Kidney (tissue), 14 donors: ENCODE results near the gene LMX1B. TPM values are rescaled to one million over a fixed set of nuclear protein-coding genes. Genes with fewer than 3 reads are reported as not detected.
A peak's percentile ranks its signal among the peaks of the same experiment; 100 is the strongest.

Source experiments
- DNase-seq, 5 donors: peaks; one replicate each; pipeline ENCODE4 v3.0.0-alpha.2; 2013 to 2020
- FAIRE-seq: peaks from 2 replicates; lab custom pipeline; 2012; peaks lifted over from hg19 to GRCh38; lab: Jason Lieb, UNC
- H3K27ac ChIP-seq, 2 donors: one replicate each; pipeline ENCODE4 v1.7.0; 2013; ENCODE audit warnings: low read depth in 2 of 2, low read length in 2 of 2, inconsistent platforms in 1 of 2
- H3K27me3 ChIP-seq: one replicate; pipeline ENCODE4 v1.7.1; 2013; ENCODE audit warnings: low read length, inconsistent platforms; ENCODE audit not compliant: control insufficient read depth, insufficient read depth
- H3K36me3 ChIP-seq, 3 donors: one replicate each; pipeline versions ENCODE4 v1.7.0 to v1.7.1; 2013; ENCODE audit warnings: low read length in 3 of 3, control low read depth in 1 of 3, inconsistent platforms in 1 of 3; ENCODE audit not compliant: insufficient read depth in 3 of 3, control insufficient read depth in 2 of 3
- H3K4me1 ChIP-seq, 3 donors: one replicate each; pipeline versions ENCODE4 v1.7.0 to v1.7.1; 2013; ENCODE audit warnings: low read length in 3 of 3, inconsistent platforms in 1 of 3, low read depth in 1 of 3; ENCODE audit not compliant: control insufficient read depth in 2 of 3, insufficient read depth in 2 of 3
- H3K4me3 ChIP-seq, 3 donors: one replicate each; pipeline versions ENCODE4 v1.7.0 to v1.8.1; 2013; ENCODE audit warnings: low read length in 3 of 3, control low read depth in 1 of 3, inconsistent platforms in 1 of 3
- H3K9ac ChIP-seq, 3 donors: one replicate each; pipeline versions ENCODE4 v1.7.0 to v1.7.1; 2013; ENCODE audit warnings: low read length in 3 of 3, control low read depth in 1 of 3, inconsistent platforms in 1 of 3
- H3K9me3 ChIP-seq, 3 donors: one replicate each; pipeline versions ENCODE4 v1.7.0 to v1.7.1; 2013; ENCODE audit warnings: low read length in 3 of 3, control low read depth in 1 of 3, inconsistent platforms in 1 of 3; ENCODE audit not compliant: control insufficient read depth in 2 of 3, insufficient read depth in 1 of 3
- intact Hi-C: fragments of 100-400 bp; cut with DNase I; formaldehyde crosslinking; loops from one replicate; pipeline ENCODE4 v1.11.1; 2022
- polyA plus RNA-seq: library from polyadenylated mRNA; stranded (reverse); fragments of 350-450 nt; fragmentation: Illumina TruSeq; extraction: RNeasy Lipid Tissue Mini Kit (QIAGEN cat#74804); gene quantifications from one replicate; pipeline ENCODE4 v1.2.3, GENCODE V29; 2014; ENCODE audit warnings: low read depth, low replicate concordance; ENCODE audit not compliant: insufficient read depth
- total RNA-seq: library from RNA; stranded (reverse); fragmentation: NEBNext Ultra II Directional; extraction: Animal tissue kit (Norgen Biotek cat#: 25700); gene quantifications from one replicate; pipeline ENCODE4 v1.2.1, GENCODE V29; 2021
- TF ChIP-seq, protein P1 (sequence below): IDR thresholded peaks from 3 replicates; pipeline ENCODE4 v1.5.1; 2012; ENCODE audit warnings: mild to moderate bottlenecking, moderate library complexity, borderline replicate concordance; ENCODE audit not compliant: insufficient read depth; ENCODE audit errors: extremely low read depth
- donor health status: control.
- donor health status: control.
- donor health status: control.
- donor health status: control.
- donor health status: control.
- donor health status: DM: yes; HTN: yes; CAD: no.
- donor health status: Normal renal cell carcinoma (clear cell type).

The LMX1B gene
- total and polyA plus RNA-seq, 2 donors from 2014 or later = 0.57 to 2.6 TPM

DNA sequence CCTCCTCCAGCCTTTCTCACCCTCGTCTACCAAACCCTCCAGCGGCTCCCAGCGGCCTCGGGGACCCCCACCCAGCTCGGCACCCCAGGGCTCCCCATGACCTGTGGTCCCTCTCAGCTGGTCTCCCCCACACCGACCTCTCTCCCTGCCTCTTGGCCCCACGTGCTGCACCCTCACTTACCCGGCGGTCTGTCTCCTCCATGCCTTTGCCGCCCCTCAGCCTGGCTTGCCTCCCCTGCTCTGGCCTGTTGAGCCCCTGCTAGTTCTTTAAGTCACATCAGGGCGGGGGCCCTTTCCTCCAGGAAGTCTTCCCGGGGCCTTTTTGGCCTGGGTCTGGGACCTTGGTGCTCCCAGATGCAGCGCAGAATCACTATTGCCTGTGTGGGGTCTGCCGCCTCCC lies 81.5 kb downstream of the LMX1B start:
- Histone ChIP-seq H3K9ac (no peak overlapping the region), H3K4me1 (no peaks in the 10 kb centered on the region), H3K27ac (no peak overlapping the region), H3K9me3 (no peaks in the 10 kb centered on the region), H3K27me3 (no peaks in the 10 kb centered on the region), H3K4me3 (no peak overlapping the region), H3K36me3 (no peaks in the 10 kb centered on the region)
- TF ChIP-seq, protein P1, sequence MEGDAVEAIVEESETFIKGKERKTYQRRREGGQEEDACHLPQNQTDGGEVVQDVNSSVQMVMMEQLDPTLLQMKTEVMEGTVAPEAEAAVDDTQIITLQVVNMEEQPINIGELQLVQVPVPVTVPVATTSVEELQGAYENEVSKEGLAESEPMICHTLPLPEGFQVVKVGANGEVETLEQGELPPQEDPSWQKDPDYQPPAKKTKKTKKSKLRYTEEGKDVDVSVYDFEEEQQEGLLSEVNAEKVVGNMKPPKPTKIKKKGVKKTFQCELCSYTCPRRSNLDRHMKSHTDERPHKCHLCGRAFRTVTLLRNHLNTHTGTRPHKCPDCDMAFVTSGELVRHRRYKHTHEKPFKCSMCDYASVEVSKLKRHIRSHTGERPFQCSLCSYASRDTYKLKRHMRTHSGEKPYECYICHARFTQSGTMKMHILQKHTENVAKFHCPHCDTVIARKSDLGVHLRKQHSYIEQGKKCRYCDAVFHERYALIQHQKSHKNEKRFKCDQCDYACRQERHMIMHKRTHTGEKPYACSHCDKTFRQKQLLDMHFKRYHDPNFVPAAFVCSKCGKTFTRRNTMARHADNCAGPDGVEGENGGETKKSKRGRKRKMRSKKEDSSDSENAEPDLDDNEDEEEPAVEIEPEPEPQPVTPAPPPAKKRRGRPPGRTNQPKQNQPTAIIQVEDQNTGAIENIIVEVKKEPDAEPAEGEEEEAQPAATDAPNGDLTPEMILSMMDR = no peak
- FAIRE-seq (no peak), DNase-seq (peak in 2 of 5 donors; percentile 52 to 60)
- intact Hi-C loops = no loop called here

DNA sequence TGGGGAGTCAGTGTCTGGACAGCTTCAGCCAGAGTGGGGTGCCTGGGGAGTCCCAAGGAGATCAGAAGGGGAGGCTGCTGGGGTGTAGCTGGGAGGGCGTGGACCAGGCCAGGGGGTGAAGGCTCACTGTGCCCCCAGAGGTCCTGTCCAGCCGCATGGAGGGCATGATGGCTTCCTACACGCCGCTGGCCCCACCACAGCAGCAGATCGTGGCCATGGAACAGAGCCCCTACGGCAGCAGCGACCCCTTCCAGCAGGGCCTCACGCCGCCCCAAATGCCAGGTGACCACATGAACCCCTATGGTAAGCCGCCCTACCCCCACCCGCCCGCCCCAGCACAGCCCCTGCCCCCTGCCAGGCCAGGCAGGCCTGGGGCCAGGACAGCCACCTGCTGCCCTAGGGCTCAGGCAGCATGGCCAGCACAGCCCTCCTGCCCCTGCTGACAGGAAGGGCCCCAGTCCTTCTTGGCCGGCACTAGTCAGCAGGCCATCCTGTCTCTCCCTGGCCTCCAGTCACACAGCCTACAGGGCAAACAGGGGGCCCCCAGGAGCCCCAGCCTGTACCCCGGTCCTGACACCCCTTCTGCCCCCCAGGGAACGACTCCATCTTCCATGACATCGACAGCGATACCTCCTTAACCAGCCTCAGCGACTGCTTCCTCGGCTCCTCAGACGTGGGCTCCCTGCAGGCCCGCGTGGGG lies 82.1 kb downstream of the LMX1B start:
- Histone ChIP-seq H3K4me1 (no peaks in the 10 kb centered on the region), H3K4me3 (no peak overlapping the region), H3K9ac (no peak overlapping the region), H3K36me3 (no peaks in the 10 kb centered on the region), H3K27me3 (no peaks in the 10 kb centered on the region), H3K9me3 (no peaks in the 10 kb centered on the region), H3K27ac (no peak overlapping the region)
- intact Hi-C loops = no loop called here
- TF ChIP-seq, protein P1 = no peak
- FAIRE-seq = no peak
- DNase-seq = peak in 2 of 5 donors; percentile 41 to 57

DNA sequence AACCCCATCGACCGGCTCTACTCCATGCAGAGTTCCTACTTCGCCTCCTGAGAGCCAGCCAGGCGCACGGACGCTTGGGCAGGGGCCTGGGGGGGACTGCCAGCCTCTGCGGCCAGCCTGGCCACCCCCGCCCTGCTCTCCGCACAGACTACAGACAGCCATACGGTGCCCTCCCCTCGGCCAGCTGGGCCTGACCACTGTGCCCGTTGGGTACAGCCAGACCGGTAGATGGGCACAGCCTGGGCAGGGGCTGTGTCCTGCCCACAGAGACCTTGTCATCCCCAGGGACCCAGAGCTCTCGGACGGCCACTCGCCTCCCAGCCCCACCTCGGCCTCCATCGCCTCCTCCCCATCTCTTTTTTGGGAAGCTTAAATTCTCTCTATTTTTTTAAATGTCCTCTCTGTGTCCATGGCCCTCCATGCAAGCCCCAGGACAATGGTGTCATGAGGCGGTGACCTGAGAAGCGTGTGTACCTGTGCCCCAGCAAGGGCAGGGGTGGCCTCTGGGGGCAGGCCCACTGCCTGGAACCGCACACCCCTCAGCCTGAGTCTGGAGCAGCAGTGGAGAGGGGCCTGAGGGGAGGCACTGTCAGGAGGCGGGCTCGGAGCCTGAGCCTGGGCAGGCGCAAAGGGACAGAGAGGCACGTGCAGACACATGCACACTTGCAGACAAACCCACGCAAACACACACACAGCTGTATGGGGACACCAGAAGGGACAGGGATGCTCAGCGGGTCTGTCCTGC lies 82.8 kb downstream of the LMX1B start:
- DNase-seq = peak in 2 of 5 donors; percentile 40 to 70
- Histone ChIP-seq H3K4me1 (no peaks in the 10 kb centered on the region), H3K9ac (no peak overlapping the region), H3K9me3 (no peaks in the 10 kb centered on the region), H3K36me3 (no peaks in the 10 kb centered on the region), H3K27ac (no peak overlapping the region), H3K27me3 (no peaks in the 10 kb centered on the region), H3K4me3 (no peak overlapping the region)
- FAIRE-seq = no peak
- TF ChIP-seq, protein P1 = no peak
- intact Hi-C loops = no loop called here
